Ishikawa (cell line): ENCODE results near the gene LRP4.

Experiments used
- CEBPB ChIP-seq: IDR thresholded peaks from 2 replicates; pipeline ENCODE4 v1.6.1; 2012
- CREB1 ChIP-seq: IDR thresholded peaks from 2 replicates; pipeline ENCODE4 v1.6.1; 2012; ENCODE audit warnings: low read depth
- EGR1 ChIP-seq: IDR thresholded peaks from 2 replicates; pipeline ENCODE4 v1.6.1; 2012
- EP300 ChIP-seq: IDR thresholded peaks from 2 replicates; pipeline ENCODE4 v1.6.1; 2012; ENCODE audit warnings: borderline replicate concordance
- FOXM1 ChIP-seq: IDR thresholded peaks from 2 replicates; pipeline ENCODE4 v1.6.1; 2012; ENCODE audit warnings: low read depth, borderline replicate concordance
- MAX ChIP-seq: IDR thresholded peaks from 2 replicates; pipeline ENCODE4 v1.6.1; 2012
- NFIC ChIP-seq: IDR thresholded peaks from 2 replicates; pipeline ENCODE4 v1.6.1; 2012
- RAD21 ChIP-seq: IDR thresholded peaks from 2 replicates; pipeline ENCODE4 v1.6.1; 2012; ENCODE audit warnings: low read depth
- REST ChIP-seq: IDR thresholded peaks from 2 replicates; pipeline ENCODE4 v1.6.1; 2012; ENCODE audit warnings: low read depth, mild to moderate bottlenecking
- TAF1 ChIP-seq: IDR thresholded peaks from 2 replicates; pipeline ENCODE4 v1.6.1; 2012; ENCODE audit warnings: low read depth, mild to moderate bottlenecking
- TCF12 ChIP-seq: IDR thresholded peaks from 2 replicates; pipeline ENCODE4 v1.6.1; 2012; ENCODE audit warnings: low read depth
- TEAD4 ChIP-seq: IDR thresholded peaks from 2 replicates; pipeline ENCODE4 v1.6.1; 2012
- USF1 ChIP-seq: IDR thresholded peaks from 2 replicates; pipeline ENCODE4 v1.6.1; 2012
- YY1 ChIP-seq: IDR thresholded peaks from 2 replicates; pipeline ENCODE4 v1.6.1; 2012; ENCODE audit warnings: low read depth
- ZBTB7A ChIP-seq: IDR thresholded peaks from 2 replicates; pipeline ENCODE4 v1.6.1; 2012; ENCODE audit warnings: low read depth

Gene LRP4

GRCh38 chr11:46860218-46860617, 58.1 kb downstream of the LRP4 start:
- TF ChIP-seq YY1 (no peak), FOXM1 (no peak), TAF1 (no peak), REST (no peak), USF1 (no peak), NFIC (no peak), ZBTB7A (no peak), CEBPB (no peak), MAX (no peak), TCF12 (no peak), EP300 (no peak), RAD21 (no peak), CREB1 (no peak), EGR1 (no peak), TEAD4 (no peak)

- TF ChIP-seq EGR1 = no peak
- TF ChIP-seq MAX = no peak
- TF ChIP-seq REST = no peak
Measured at GRCh38 chr11:46858920-46859546, 59.3 kb downstream of the LRP4 start.

- TF ChIP-seq YY1 (no peak), TEAD4 (no peak), CREB1 (no peak), MAX (no peak), ZBTB7A (no peak), NFIC (no peak), FOXM1 (no peak), TCF12 (no peak), USF1 (no peak), EGR1 (no peak), TAF1 (no peak)
Measured at GRCh38 chr11:46857666-46858065, 60.7 kb downstream of the LRP4 start.

GRCh38 chr11:46856605-46857343, 61.6 kb downstream of the LRP4 start:
- no peak for TF ChIP-seq TAF1
- TF ChIP-seq ZBTB7A = no peak
- no peak for TF ChIP-seq FOXM1
- TF ChIP-seq USF1 = no peak
- TF ChIP-seq YY1 = no peak
- no peak for TF ChIP-seq MAX
- TF ChIP-seq NFIC = no peak
- no peak for TF ChIP-seq EP300
- TF ChIP-seq TCF12 = no peak
- TF ChIP-seq TEAD4 = no peak
- TF ChIP-seq EGR1 = no peak

GRCh38 chr11:46855863-46856262, 62.5 kb downstream of the LRP4 start:
- no peak for TF ChIP-seq TAF1
- TF ChIP-seq RAD21 = no peak
- no peak for TF ChIP-seq CREB1
- TF ChIP-seq MAX = no peak
